DMS 273 (cell line): ENCODE measurements around the gene FAM98C.
"Not testable (repeated sequence)": the region's sequence is repeated elsewhere in the genome, so short reads cannot be mapped to it uniquely, and the experiment has no call there.

ENCODE experiments used
- DNase-seq: peaks from one replicate; lab custom pipeline; 2025; ENCODE audit not compliant: unreplicated experiment; lab: John Stamatoyannopoulos, UW

Gene FAM98C

DNA sequence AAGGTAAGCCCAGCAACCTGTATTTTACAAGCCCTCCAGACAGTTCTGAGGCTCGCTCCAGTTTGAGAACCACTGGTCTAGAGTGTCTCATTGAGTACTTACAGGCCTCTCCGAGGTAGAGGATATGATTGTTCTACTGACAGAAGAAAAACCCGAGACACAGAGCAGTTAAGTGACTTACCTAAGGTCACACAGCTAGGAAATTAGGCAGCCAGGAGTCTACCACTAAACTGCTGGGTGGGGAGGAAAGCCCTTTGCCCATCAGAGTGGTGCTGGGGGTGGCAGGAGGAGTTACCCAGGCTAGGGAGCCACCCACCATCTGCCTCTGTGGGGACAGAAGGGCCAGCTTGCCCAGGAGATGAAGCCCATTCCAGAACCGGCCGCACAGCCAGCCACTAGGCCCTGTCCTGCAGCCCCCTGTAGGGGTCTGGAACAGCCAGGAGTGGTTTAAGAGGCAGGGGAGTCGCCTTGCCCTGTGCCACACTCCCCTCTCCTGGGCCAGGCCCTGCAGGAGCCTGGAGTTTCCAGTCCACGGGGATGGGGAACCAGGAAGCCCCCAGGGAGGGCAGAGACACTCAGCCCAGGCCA, 22.4 kb downstream of the FAM98C start:
- DNase-seq = no peak

DNA sequence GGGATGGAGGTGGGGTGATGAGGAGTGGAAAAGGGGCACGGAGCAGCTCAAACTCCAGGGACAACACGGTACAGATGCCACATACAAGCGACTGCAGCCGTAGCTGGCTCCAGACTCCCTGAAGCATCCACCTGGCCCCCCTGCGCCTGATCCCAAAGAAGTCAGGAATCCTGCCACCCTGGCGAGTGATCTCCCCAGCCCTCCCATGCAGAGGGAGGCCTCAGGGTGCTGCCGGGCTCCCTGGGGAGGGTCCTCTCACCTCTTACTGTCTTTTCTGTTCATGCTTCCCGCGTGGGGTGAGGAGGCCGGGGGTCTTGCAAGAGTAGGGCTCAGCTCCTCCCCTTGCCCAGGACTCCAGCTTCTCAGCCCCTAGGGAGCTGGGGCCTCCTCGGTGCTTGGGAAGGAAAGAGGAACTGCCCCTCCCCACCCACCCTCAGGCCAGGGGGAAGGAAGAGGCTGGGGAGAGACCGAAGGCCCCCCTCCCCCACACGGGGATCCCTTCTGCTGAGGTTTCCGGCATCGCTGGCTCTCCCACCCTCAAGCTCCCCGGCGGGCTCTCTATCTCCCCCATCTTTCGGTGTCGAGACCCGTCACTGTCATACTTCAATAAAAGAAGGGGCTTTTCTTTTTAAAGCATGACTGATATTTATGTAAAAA, 23.0 kb downstream of the FAM98C start, which contains the start of gene RASGRP4:
TSS of gene RASGRP4 (minus strand) at position 410 of the 657 bp plus-strand sequence. CDS start at position 282, 128 bp downstream.
- no peak for DNase-seq

DNA sequence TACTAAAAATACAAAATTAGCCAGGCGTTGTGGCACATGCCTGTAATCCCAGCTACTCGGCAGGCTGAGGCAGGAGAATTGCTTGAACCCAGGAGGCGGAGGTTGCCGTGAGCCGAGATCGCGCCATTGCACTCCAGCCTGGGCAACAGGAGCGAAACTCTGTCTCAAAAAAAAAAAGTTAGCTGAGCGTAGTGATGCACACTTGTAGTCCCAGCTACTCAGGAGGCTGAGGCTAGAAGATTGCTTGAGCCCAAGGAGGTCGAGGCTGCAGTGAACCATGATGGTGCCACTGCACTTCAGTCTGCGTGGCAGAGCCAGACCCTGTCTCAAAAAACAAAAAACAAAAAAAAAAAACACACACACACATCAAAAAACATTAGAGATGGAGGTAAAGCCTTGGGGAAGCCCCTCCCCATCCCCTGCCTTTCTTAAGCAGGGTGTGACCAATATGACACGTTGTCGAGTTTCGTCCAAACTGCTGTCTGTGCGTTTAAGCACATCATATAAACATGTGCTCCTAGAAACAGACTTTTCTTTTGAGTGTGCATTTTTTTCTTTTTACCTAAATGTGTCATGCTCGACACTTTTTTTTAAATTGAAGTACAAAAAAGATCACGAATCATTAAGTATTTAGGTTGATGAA, 24.3 kb downstream of the FAM98C start:
- not testable (repeated sequence) for DNase-seq

DNA sequence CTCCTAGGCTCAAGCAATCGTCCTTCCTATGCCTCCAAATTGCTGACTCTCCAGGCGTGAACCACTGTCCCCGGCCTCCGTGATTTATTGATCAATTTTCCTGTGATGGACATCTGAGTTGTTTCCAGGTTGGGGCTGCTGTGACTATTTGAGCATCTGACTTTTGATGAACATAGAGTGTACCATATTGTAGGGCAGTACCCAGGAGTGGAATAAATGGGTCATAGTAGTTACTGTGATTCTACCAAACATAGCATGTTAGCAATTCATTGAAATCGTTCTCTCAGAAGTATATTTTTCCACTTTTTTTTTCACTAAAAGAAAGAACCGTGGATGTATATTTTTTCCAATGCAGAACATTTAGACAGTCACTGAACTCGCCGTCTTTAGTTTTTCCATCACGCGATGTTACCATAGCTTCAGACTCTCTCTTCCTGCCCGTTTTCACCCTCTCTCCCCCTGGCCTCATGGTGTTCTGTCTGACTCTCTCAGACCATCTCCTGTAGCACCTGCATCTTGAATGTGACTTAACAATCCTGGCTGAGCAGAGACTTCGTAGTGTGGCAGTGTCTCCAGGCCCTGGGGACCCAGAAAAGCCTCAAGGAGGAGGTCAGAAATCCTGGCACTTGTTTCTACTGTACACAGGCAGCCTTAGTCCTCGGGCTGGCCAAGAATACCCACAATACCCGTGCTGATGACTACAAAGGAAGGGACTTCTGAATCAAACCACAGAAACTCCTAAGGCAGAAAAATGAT, 26.3 kb downstream of the FAM98C start:
- DNase-seq = no peak

DNA sequence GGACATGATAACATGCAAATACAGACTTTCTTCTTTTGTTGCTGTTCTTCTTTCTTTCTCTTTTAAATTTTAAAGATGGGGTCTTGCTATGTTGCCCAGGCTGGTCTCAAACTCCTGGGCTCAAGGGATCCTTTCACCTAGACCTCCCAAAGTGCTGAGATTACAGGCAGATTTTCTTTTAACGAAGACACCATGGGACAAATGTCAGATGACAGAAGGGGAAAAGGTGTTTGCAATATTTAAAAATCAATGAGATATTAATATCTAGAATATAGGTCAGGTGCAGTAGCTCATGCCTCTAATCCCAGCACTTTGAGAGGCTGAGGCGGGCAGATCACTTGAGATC, 26.9 kb downstream of the FAM98C start:
- DNase-seq = no peak

DNA sequence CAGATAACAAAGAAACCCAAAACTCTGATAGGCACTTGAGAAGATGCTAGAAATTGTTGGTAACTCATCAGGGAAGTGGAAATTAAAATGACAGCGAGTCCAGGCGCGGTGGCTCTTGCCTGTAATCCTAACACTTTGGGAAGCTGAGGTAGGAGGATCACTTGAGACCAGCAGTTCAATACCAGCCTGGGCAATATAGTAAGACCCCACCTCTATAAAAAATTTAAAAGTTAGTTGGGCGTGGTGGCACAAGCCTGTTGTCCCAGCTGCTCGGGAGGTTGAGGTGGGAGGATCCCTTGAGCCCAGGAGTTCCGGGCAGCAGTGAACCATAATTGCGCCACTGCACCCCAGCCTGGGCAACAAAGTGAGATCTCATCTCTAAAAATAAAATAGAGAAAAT, 28.0 kb downstream of the FAM98C start:
- no peak for DNase-seq

DNA sequence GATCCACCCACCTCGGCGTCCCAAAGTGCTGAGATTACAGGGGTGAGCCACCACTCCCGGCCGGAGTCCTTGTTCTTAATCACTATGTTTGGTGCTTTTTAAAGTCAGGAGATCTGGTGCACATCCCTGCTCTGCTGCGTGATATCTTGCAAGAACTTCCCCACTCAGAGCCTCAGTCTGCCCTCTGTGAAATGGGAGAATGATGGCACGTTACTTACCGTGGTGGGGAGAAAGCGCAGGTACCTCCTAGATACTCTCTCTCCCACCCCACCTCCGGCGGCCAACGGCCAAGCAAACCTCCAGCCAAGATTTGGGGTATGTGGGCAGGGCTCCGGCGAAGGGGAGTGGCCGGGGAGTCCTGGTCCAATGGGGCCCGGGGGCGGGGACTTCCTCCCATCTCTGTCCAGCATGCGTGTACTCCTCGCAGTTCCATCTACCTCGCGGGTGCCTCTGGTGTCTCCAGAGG, 30.4 kb downstream of the FAM98C start, which contains the start of gene RYR1:
TSS of gene RYR1 (plus strand) at position 424 of the 466 bp plus-strand sequence. CDS start 139 bp downstream, outside the sequence.
- peak; percentile 74 for DNase-seq

DNA sequence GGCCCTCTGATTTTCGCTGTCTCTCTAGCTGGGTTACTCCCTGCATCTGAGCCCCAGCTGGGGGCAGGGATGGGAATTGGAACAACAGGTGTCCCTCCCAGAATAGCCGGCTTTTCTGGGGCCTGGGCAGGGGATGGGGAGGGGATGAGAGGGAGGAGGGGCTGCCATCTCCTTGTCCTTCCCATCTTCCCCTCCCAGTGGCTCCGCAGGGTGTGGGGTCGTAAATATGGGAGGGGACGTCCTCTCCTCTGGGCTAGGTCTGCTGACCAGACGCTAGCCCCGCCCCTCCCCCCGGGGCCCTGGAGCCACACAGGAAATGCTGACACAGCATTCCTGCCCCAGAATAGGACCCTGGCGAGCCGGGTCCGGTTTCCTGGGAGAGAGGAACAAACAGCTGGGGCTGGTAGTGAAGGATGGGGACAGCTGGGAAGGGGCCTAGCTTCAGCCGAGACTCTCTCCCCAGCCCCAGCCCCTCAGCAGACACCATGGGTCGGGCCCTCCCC, 31.7 kb downstream of the FAM98C start:
- DNase-seq = peak; percentile 51

DNA sequence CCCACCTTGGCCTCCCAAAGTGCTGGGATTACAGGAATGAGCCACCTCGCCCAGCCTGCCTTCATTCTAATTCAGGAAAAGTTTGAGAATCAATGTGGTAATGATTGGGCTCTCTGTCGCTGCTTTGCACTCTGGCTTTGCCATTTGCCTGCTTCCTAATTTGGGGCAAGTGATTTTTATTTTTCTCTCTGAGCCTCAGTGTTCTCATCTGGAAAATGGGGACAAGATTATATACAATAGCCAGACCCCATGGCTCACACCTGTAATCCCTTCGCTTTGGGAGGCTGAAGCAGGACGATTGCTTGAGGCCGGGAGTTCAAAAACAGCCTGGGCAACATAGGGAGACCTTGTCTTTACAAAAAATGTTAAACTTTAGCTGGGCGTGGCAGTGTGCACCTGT, 34.4 kb downstream of the FAM98C start:
- no peak for DNase-seq

DNA sequence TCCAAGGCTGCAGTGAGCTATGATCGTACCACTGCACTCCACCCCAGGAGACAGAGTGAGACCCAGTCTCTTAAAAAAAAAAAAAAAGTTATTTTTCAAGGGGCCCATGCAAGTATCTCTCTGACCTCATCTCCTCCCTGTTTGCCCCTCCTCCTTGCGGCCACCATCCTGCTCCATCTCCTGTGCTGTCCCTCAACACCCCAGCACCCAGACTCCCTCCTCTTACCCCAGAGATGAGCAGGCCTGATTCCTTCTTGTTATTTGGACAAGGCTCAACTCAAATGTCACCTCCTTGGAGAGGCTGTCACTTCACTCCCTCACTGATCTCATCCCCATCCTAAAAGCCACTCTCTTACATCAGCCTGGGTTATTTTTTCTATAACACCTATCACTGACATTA, 35.0 kb downstream of the FAM98C start:
- no peak for DNase-seq

DNA sequence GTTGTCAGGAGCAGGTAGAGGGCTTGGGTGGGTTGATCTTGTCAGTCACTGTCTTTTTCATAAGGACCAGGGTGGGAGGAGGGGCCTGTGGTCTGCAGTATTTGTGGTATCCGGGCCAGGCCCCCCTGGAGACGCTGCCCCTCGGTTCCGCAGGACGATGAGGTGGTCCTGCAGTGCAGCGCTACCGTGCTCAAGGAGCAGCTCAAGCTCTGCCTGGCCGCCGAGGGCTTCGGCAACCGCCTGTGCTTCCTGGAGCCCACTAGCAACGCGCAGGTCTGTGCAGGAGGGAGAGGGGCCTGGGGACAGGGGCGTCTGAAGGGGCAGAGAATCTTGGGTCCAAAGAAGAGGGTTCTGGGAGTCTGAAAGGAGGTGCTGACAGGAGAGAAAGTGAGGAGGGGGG, 37.7 kb downstream of the FAM98C start:
- DNase-seq = no peak

DNA sequence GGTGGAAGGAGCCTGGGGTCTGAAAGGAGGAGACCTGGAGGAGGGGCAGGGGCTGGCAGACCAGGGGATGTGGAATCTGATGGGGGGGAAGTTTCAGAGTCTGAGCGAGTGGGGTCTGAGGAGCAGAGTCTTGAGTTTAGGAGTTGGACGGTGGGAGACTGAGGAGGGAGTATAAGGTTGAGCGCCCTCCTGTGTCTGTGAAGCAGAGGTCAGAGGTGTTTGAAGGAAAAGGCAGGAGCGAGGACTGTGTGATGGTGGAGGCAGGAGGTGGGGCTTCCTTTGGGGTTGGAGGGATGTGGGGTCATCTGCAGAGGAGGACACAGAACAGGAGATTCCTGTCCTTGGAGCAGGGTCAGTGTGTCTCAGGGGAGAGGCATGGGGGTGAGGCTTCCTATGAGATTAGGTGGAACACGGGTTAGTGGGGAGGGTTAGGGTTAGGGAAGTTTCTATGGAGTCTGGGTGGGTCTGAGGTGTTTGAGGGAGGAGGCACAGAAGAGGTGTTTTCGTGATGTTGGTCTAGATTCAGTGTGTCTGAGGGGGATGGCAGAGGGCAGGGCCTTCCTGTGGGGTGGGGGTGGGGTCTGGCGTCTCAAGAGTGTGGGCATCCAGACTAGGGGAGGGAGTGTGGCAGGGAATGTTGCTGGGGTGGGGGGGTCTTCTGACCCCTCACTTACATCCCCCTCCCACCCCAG, 38.9 kb downstream of the FAM98C start:
- peak; percentile 34 for DNase-seq

DNA sequence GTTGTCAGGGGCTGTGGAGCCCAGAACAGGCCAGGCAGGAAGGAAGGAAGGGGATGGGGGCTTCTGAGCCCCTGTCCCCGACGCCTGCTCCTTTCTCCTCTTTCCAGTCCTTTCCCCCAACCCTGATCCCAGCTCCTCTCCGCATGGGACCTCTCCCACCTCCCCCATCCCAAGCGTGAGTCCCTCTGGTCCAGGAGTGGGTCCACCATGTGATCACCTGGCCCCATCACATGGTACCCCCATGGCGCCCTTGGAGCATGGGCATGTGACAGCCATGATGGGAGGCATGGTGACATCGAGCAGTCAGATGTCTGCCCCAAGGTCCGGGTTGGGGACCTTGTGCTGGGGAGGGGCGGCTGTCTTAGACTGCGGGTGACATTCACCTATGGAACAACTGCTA, 39.8 kb downstream of the FAM98C start:
- DNase-seq = no peak

DNA sequence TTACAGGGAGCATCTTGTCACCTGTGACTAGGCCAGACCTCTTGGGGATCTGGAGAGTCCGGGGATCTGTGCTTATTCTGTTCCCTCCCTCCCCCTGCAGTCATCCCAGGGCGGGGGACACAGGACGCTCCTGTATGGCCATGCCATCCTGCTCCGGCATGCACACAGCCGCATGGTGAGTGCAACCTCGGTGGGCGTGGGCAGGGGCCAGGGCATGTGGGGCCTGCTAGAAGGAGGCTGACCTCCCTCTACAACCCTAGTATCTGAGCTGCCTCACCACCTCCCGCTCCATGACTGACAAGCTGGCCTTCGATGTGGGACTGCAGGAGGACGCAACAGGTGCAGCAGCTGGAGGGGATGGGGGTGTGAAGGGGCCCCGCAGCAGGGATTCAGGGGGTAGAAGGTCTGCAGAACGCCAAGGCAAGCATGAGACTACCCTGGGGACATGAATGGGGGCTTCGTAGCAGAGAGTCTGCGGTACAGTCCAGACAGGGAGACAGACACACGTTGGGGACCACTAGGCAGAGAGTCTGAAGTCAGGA, 40.6 kb downstream of the FAM98C start:
- no peak for DNase-seq

DNA sequence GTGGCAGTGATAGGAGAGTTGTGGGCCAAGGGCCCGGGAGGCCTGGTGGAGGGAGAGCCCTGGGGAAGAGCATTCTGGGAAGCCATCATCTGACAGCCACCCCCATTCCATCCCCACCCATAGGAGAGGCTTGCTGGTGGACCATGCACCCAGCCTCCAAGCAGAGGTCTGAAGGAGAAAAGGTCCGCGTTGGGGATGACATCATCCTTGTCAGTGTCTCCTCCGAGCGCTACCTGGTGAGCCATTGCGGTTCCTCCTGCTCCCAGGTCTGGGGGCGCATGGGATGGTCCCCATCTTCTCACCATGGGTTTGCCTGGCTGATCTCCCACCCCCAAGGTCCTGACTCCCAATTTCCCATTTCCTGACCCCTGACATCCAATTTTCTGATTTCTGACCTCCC, 41.1 kb downstream of the FAM98C start:
- no peak for DNase-seq

DNA sequence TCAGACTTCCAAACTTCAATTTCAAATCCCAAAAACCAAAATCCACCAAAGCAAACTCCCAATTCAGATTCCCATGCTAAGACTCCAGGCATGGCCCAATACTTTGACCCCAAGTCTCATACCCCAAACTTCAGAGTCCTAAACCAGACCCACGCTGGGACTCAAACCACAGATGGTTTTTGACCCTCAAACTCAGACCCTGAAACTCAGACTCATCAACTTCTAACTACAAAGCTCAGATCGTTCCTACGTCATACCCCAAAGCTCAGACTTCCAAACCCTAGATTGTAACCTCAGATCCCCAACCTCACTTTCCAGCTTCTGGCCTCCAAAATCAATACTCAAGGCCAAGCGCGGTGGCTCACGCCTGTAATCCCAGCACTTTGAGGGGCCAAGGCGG, 42.5 kb downstream of the FAM98C start:
- DNase-seq = no peak

DNA sequence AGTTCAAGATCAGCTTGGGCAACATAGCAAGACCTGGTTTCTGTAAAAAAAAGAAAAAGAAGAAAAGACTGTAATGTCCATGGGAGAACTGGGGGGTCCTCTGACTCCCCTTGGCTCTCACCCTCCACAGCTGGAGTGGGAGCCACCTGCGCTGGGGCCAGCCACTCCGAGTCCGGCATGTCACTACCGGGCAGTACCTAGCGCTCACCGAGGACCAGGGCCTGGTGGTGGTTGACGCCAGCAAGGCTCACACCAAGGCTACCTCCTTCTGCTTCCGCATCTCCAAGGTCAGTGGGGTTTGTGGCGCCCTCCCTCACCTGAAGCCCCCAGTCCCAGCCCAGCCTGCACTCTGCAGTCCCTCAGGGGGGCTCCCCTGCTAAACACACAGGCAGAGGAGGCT, 45.3 kb downstream of the FAM98C start:
- DNase-seq = no peak

DNA sequence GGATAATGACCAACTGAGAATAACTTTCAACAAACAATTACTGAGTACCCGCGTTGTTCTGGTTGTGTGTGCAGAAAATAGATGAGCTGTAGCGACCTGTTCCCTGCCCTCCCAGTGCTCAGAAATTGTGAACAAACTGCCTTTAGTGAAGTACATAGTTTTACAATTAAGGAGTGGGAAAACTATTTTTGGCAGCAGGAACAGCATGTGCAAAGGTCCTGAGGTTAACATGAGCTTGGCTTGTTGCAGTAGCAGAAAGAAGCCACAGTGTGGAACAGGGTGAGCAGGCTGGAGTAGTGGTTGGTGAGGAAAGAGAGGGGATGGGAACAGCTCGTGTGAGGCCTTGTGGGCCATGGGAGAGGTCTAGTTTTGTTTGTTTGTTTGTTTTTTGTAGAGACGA, 46.6 kb downstream of the FAM98C start:
- no peak for DNase-seq

DNA sequence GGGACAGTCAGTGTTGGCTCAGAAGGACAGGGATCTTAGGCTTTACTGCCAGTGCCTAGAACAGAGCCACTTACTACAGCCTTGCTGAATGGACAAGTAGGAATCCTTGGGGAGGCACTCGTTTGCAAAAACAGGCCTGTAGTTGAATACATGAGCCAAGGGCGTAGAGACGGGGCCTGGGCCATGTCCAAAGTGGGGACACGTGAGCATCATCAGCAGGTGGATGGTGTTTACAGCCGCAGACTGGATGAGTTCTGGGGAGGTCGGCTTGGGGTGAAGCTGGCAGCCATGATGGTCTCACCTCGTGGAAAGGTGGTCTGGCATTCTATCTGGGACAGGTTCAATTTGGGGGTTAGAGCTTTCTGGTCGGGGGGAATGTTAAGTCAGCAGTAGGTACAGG, 48.1 kb downstream of the FAM98C start:
- DNase-seq = no peak

DNA sequence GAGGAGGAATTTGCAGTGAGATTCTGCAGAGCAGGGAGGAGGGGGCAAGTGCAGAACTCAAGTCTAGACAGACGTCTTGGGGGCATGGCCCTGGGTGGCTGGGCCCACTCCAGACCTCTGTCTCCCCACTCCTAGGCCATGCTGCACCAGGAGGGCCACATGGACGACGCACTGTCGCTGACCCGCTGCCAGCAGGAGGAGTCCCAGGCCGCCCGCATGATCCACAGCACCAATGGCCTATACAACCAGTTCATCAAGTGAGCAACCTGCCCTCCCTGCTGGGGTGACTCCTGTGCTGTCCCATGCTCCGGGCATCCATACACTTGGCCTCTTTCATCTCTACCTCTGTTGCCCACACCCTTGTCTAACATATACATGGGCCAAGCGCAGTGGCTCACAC, 48.7 kb downstream of the FAM98C start:
- no peak for DNase-seq
